ENCODE data around the gene PUM2.
"Not testable (repeated sequence)": the region's sequence is repeated elsewhere in the genome, so short reads cannot be mapped to it uniquely, and the experiment has no call there.

PUM2 gene

GRCh38 chr2:20378341-20378740 lies 27.7 kb upstream of the PUM2 start:
- no peaks in the 10 kb centered on the region for H3K4me1 ChIP-seq (ENCODE audit: low read length)
- H3K79me2 ChIP-seq (ENCODE audit: low read length) = no peaks in the 10 kb centered on the region
- no peak overlapping the region for H3K4me3 ChIP-seq (ENCODE audit: low read length)
- H3K4me2 ChIP-seq (ENCODE audit: low read length) = no peak overlapping the region
- no peaks in the 10 kb centered on the region for H3K36me3 ChIP-seq (replicated peaks; ENCODE audit: low read depth, low read length)
- TF ChIP-seq EZH2phosphoT487 (IDR thresholded peaks at IDR 0.05; ENCODE audit: low read depth) (no peak), CTCF (IDR thresholded peaks at IDR 0.05; ENCODE audit: low read depth, low read length) (no peak)
- no peaks in the 10 kb centered on the region for H4K20me1 ChIP-seq (ENCODE audit: insufficient read depth, low read length)
- H3K27ac ChIP-seq (ENCODE audit: low read length) = no peak overlapping the region
- peaks cover 19% of the 10 kb centered on the region; the same call in 1 of the 2 replicates for H3K27me3 ChIP-seq (ENCODE audit: low read depth, low read length)
- no peak overlapping the region for H3K9ac ChIP-seq (ENCODE audit: low read length)
- no peaks in the 10 kb centered on the region for H3K9me3 ChIP-seq (ENCODE audit: insufficient read depth, low read length)
- H2AFZ ChIP-seq (ENCODE audit: low read depth, low read length) = no peak overlapping the region

- Histone ChIP-seq H4K20me1 (ENCODE audit: insufficient read depth, low read length) (no peaks in the 10 kb centered on the region), H3K79me2 (ENCODE audit: low read length) (no peaks in the 10 kb centered on the region), H3K4me3 (ENCODE audit: low read length) (no peak overlapping the region), H3K36me3 (replicated peaks; ENCODE audit: low read depth, low read length) (no peaks in the 10 kb centered on the region), H3K4me1 (ENCODE audit: low read length) (no peaks in the 10 kb centered on the region), H2AFZ (ENCODE audit: low read depth, low read length) (no peak overlapping the region), H3K4me2 (ENCODE audit: low read length) (no peak overlapping the region), H3K9me3 (ENCODE audit: insufficient read depth, low read length) (no peaks in the 10 kb centered on the region), H3K9ac (ENCODE audit: low read length) (no peak overlapping the region), H3K27ac (ENCODE audit: low read length) (no peak overlapping the region), H3K27me3 (ENCODE audit: low read depth, low read length) (peaks cover 19% of the 10 kb centered on the region; the same call in 1 of the 2 replicates)
- TF ChIP-seq EZH2phosphoT487 (IDR thresholded peaks at IDR 0.05; ENCODE audit: low read depth) (no peak), CTCF (IDR thresholded peaks at IDR 0.05; ENCODE audit: low read depth, low read length) (no peak)
These were observed 27.1 kb upstream of the PUM2 start for GRCh38 chr2:20377741-20378140.

- not testable (repeated sequence) for H4K20me1 ChIP-seq (ENCODE audit: insufficient read depth, low read length); H3K27ac ChIP-seq (ENCODE audit: low read length); H3K9me3 ChIP-seq (ENCODE audit: insufficient read depth, low read length); H3K36me3 ChIP-seq (replicated peaks; ENCODE audit: low read depth, low read length); H3K4me1 ChIP-seq (ENCODE audit: low read length); H3K4me3 ChIP-seq (ENCODE audit: low read length); H3K79me2 ChIP-seq (ENCODE audit: low read length); H2AFZ ChIP-seq (ENCODE audit: low read depth, low read length); H3K4me2 ChIP-seq (ENCODE audit: low read length); H3K9ac ChIP-seq (ENCODE audit: low read length)
- H3K27me3 ChIP-seq (ENCODE audit: low read depth, low read length) = peaks cover 19% of the 10 kb centered on the region; the same call in 1 of the 2 replicates
These were observed 24.3 kb upstream of the PUM2 start for GRCh38 chr2:20374982-20375381.

GRCh38 chr2:20372896-20373640 lies 22.4 kb upstream of the PUM2 start:
- Histone ChIP-seq H3K9ac (ENCODE audit: low read length) (no peak overlapping the region), H3K36me3 (replicated peaks; ENCODE audit: low read depth, low read length) (no peaks in the 10 kb centered on the region), H3K4me3 (ENCODE audit: low read length) (no peak overlapping the region), H3K27ac (ENCODE audit: low read length) (no peak overlapping the region), H3K4me2 (ENCODE audit: low read length) (no peak overlapping the region), H2AFZ (ENCODE audit: low read depth, low read length) (no peak overlapping the region), H4K20me1 (ENCODE audit: insufficient read depth, low read length) (no peaks in the 10 kb centered on the region), H3K79me2 (ENCODE audit: low read length) (no peaks in the 10 kb centered on the region), H3K27me3 (ENCODE audit: low read depth, low read length) (peaks cover 15% of the 10 kb centered on the region; the same call in 1 of the 2 replicates), H3K9me3 (ENCODE audit: insufficient read depth, low read length) (0 out of 2 replicates have a peak, but pooled peaks cover 6% of the 10 kb centered on the region), H3K4me1 (ENCODE audit: low read length) (no peaks in the 10 kb centered on the region)
- no peak for TF ChIP-seq EZH2phosphoT487 (IDR thresholded peaks at IDR 0.05; ENCODE audit: low read depth)
- no peak for TF ChIP-seq CTCF (IDR thresholded peaks at IDR 0.05; ENCODE audit: low read depth, low read length)

Measured in OCI-LY3 (cell line).